ENCODE measurements around the gene STARD7. TPM values are rescaled to one million over a fixed set of nuclear protein-coding genes. Genes with fewer than 3 reads are reported as not detected.
A peak's percentile ranks its signal among the peaks of the same experiment; 100 is the strongest.

The STARD7 gene
- total and polyA plus RNA-seq, 7 donors: 39.6 to 88.5 (median 69.5) TPM

DNA sequence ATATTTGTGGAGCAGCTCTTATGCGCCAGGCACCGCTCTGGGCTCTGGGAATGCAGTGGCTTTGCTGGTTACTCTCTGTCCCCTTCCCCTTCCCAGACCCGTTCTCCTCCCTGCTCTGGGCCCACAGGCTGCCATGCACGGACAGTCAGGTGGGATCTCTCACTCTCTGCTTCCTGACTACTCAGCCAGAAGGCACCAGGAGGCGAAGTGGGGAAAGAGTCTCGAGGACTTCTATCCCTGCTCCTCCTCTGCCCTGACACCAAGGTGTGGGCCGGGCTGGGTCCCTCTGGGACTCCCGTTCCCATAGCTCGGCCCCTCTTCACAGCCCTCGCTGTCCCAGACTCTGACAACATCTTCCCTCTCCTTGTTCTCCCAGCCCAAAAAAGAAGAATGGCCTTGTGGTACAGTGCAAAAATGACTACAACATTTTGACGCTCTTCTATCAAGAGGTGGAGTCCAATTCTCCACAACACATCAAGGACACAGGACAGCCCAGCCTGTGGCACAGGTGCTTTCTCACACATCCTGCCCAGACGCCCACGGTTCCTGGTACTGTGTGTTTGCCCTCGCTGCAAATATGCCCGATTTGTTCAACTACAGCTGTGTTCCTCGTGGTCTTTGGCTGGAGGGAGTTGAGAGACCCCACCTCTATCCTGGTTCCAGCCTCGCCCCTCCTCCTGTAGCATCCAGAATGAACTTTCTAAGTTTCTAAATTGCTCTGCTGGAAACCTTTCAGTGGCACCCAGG lies 49.4 kb downstream of the STARD7 start:
- intact Hi-C loops (cut with DNase I): no loop called here
- TF ChIP-seq, protein P1, sequence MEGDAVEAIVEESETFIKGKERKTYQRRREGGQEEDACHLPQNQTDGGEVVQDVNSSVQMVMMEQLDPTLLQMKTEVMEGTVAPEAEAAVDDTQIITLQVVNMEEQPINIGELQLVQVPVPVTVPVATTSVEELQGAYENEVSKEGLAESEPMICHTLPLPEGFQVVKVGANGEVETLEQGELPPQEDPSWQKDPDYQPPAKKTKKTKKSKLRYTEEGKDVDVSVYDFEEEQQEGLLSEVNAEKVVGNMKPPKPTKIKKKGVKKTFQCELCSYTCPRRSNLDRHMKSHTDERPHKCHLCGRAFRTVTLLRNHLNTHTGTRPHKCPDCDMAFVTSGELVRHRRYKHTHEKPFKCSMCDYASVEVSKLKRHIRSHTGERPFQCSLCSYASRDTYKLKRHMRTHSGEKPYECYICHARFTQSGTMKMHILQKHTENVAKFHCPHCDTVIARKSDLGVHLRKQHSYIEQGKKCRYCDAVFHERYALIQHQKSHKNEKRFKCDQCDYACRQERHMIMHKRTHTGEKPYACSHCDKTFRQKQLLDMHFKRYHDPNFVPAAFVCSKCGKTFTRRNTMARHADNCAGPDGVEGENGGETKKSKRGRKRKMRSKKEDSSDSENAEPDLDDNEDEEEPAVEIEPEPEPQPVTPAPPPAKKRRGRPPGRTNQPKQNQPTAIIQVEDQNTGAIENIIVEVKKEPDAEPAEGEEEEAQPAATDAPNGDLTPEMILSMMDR (IDR thresholded peaks at IDR 0.05): no peak
- TF ChIP-seq POLR2AphosphoS5 (IDR thresholded peaks at IDR 0.05) (no peak), POLR2A (IDR thresholded peaks at IDR 0.05) (no peak), EP300 (IDR thresholded peaks at IDR 0.05) (no peak)
- Histone ChIP-seq H3K36me3 (no peaks in the 10 kb centered on the region), H3K27me3 (peaks cover 0 to 7% (median 0%) of the 10 kb centered on the region in 3 donors), H3K9me3 (no peaks in the 10 kb centered on the region), H3K27ac (no peak overlapping the region), H3K4me3 (no peak overlapping the region), H3K4me1 (no peaks in the 10 kb centered on the region)
- WGBS, 2 donors: 76 to 87% methylated on average over 17 of the region's 17 CpGs
- peak; percentile 45 for DNase-seq

DNA sequence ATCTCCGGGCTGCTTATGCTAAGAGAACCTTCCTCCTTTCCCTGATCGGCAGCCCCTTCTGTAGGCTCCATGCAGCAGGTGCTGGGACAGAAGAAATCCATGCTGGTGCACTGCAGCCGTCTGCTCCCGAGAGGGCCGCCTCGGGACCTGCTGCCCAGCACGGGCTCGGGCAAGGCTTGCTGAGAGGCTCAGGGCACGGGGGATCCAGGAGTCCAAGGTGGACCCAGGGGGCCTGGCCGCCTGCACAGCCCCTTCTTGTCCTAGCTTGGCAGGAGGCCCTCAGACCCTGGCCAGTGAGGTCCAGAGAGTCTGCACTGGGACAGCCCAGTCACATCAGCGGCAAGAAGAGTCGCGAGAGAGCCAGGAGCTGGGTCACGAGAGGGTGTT lies 50.1 kb downstream of the STARD7 start:
- no peaks in the 10 kb centered on the region for H3K9me3 ChIP-seq
- peaks cover 0 to 7% (median 0%) of the 10 kb centered on the region in 3 donors for H3K27me3 ChIP-seq
- TF ChIP-seq POLR2A (IDR thresholded peaks at IDR 0.05) (no peak), EP300 (IDR thresholded peaks at IDR 0.05) (no peak), POLR2AphosphoS5 (IDR thresholded peaks at IDR 0.05) (no peak)
- TF ChIP-seq, protein P1 (IDR thresholded peaks at IDR 0.05): no peak
- peak; percentile 56 for DNase-seq
- H3K4me1 ChIP-seq: no peaks in the 10 kb centered on the region
- no peak overlapping the region for H3K27ac ChIP-seq
- WGBS, 2 donors: 89 to 92% methylated on average over 14 of the region's 14 CpGs
- intact Hi-C loops (cut with DNase I): no loop called here
- H3K36me3 ChIP-seq: no peaks in the 10 kb centered on the region
- H3K4me3 ChIP-seq: no peak overlapping the region

DNA sequence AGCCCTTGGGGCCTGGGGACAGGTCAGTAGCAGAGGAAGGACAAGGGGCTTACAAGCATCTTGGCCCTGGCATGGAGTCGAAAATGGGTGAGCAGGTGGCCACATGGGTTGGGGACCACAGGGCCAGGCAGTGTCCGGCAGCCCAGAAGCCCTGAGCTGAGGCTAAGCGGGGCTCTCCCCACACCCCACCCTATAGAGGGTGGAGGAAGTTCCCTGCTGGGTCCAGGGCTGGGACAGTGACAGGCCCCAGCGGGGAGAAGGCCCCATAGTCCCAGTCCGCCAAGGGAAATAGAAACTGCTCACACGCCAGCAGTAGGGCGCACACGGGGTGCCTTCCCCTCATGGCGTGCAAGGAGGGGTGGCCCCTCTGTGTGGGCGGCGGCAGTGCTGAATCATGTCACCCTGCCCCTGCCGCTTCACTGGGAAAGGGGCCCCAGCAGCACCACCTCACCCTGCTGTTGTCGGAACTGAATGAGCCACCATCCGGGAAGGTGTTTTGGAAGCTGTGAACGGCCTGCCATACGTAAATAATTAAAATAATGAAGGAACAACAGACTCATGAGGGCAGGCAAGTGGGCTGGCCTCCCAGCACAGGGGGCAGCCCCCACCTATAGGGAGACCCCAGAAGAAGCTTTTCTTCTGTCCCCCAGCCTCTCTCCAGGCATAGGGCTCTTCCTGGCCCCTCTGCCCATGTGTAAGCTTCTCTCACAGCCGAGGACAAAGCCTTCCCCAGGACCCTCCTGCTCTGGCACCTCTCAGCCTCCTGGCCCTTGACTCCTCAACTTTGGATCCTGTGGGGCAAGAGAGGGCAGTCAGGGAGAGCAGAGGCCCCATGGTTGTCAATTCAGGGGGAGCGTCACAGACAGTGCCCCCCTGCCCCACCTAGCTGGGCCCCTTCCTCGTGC lies 50.7 kb downstream of the STARD7 start:
- 58 to 76% methylated on average over 19 of the region's 19 CpGs for WGBS, 2 donors
- intact Hi-C loops (cut with DNase I): no loop called here
- H3K27ac ChIP-seq: no peak overlapping the region
- no peaks in the 10 kb centered on the region for H3K4me1 ChIP-seq
- H3K4me3 ChIP-seq: no peak overlapping the region
- TF ChIP-seq EP300 (IDR thresholded peaks at IDR 0.05) (no peak), POLR2A (IDR thresholded peaks at IDR 0.05) (no peak), POLR2AphosphoS5 (IDR thresholded peaks at IDR 0.05) (no peak)
- TF ChIP-seq, protein P1 (IDR thresholded peaks at IDR 0.05): no peak
- peak; percentile 50 for DNase-seq
- no peaks in the 10 kb centered on the region for H3K9me3 ChIP-seq
- H3K27me3 ChIP-seq: peaks cover 0 to 7% (median 0%) of the 10 kb centered on the region in 3 donors
- H3K36me3 ChIP-seq: no peaks in the 10 kb centered on the region

DNA sequence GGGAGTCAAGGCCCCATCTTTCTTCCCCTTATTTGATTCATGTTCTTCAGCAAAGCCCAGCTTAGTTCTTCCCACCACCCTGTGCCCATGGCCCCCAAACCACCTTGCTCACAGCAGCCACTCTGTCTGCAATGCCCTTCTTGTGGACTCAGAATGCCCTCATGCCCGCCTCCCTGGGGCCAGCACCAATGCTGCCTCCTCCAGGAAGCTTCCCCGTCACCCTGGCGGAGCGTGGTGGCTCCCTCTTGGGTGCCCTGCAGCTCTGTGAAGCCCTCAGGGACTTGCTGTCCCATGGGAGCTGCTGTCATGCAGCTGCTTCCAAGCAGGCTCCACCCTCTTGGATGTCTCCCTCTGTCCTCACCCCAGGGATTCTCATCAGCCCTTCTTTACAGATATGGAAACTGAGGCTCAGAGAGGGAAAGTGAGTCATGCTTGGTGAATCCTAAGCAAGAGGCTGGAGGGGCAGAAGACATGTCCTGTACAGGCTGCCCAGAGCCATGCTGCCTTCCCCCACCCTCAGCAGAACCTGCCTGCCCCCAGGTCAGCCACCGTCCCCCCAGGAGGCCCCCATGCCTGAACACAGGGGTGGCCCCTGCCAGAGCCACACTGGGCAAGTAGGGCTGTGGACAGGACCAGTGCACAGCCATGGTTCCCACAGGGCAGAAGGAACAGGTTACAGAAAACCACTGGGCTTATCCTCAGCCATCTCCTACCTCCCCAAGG lies 51.5 kb downstream of the STARD7 start:
- Histone ChIP-seq H3K27me3 (peaks cover 0 to 7% (median 0%) of the 10 kb centered on the region in 3 donors), H3K36me3 (no peaks in the 10 kb centered on the region), H3K27ac (no peak overlapping the region), H3K4me3 (no peak overlapping the region), H3K4me1 (no peaks in the 10 kb centered on the region), H3K9me3 (no peaks in the 10 kb centered on the region)
- intact Hi-C loops (cut with DNase I): no loop called here
- peak; percentile 54 for DNase-seq
- TF ChIP-seq, protein P1 (IDR thresholded peaks at IDR 0.05): no peak
- TF ChIP-seq POLR2AphosphoS5 (IDR thresholded peaks at IDR 0.05) (no peak), EP300 (IDR thresholded peaks at IDR 0.05) (no peak), POLR2A (IDR thresholded peaks at IDR 0.05) (no peak)
- 83 to 95% methylated on average over 5 of the region's 5 CpGs for WGBS, 2 donors

Data from sigmoid colon (tissue), 7 donors.